Adrenal gland (tissue), 5 donors: ENCODE results near the gene ESRRB.

Experiments used
- CTCF ChIP-seq, 6 experiments: fragments of 450-650 bp in 4 of 6; fragments of 200-600 bp in 2 of 6; sonication (generic) in 1 of 6; IDR thresholded peaks; 1 replicate in 5 of 6; 2 replicates in 1 of 6; pipeline versions ENCODE4 v1.5.1 to v1.8.0; 2016 to 2021; ENCODE audit warnings: antibody characterized with exemption in 6 of 6, mild to moderate bottlenecking in 2 of 6, moderate library complexity in 1 of 6
- POLR2A ChIP-seq, 2 donors: fragments of 450-650 bp; IDR thresholded peaks; one replicate each; pipeline ENCODE4 v1.6.1; 2017; ENCODE audit warnings: antibody characterized with exemption in 2 of 2, mild to moderate bottlenecking in 2 of 2, moderate library complexity in 1 of 2
- donor health status: DM: no; HTN: no; CAD: no.

GRCh38 chr14:76480426-76480825, 104.5 kb downstream of the ESRRB start:
- no peak for TF ChIP-seq POLR2A (IDR thresholded peaks at IDR 0.05)
- TF ChIP-seq CTCF (IDR thresholded peaks at IDR 0.05): no peak
